SK-MEL-5 (cell line): ENCODE data around the gene TRPC4. TPM values are rescaled to one million over a fixed set of nuclear protein-coding genes. Genes with fewer than 3 reads are reported as not detected.
"Not testable (repeated sequence)": the region's sequence is repeated elsewhere in the genome, so short reads cannot be mapped to it uniquely, and the experiment has no call there.

Source experiments
- DNase-seq: peaks from one replicate; pipeline ENCODE4 v3.0.0-alpha.2; 2016; ENCODE audit warnings: low read depth, low spot score
- in situ Hi-C: cut with HindIII; loops from 2 replicates; pipeline ENCODE4 v1.10.0; 2016; ENCODE audit warnings: low sequenced_read_pairs, high pct_unique_total_duplicates, low pct_unique_long_range_greater_than_20kb
- small RNA-seq, 2 experiments: library from RNA; depleted of rRNA; stranded (forward); fragments of <200 nt; gene quantifications; one replicate each; pipeline ENCODE3, GENCODE V24; 2014
- total RNA-seq: library from RNA; depleted of rRNA; stranded (reverse); fragments of >200 nt; shearing (Covaris generic); gene quantifications from 2 replicates; pipeline ENCODE4 v1.2.3, GENCODE V29; 2014

TRPC4 gene
- total RNA-seq, 1 experiment from 2014 or later, result not detected

GRCh38 chr13:37597477-37598025, 272.0 kb downstream of the TRPC4 start:
- in situ Hi-C loops, result no loop called here

GRCh38 chr13:37596805-37597204, 272.8 kb downstream of the TRPC4 start:
- no peak for DNase-seq
- in situ Hi-C loops, result no loop called here

More at GRCh38 chr13:37597477-37598025, 272.0 kb downstream of the TRPC4 start:
- DNase-seq, result no peak

GRCh38 chr13:37595162-37595561, 274.4 kb downstream of the TRPC4 start:
- in situ Hi-C loops, result no loop called here
- no peak for DNase-seq

- no peak for DNase-seq
- in situ Hi-C loops, result no loop called here
These were observed 275.0 kb downstream of the TRPC4 start for GRCh38 chr13:37594550-37594949.

GRCh38 chr13:37589381-37589780, 280.2 kb downstream of the TRPC4 start:
- in situ Hi-C loops, DNase-seq: not testable (repeated sequence)

- in situ Hi-C loops, result no loop called here
- DNase-seq, result no peak
These were observed 282.3 kb downstream of the TRPC4 start for GRCh38 chr13:37587236-37587635.

Small RNA genes lying within 50 kb of the gene (small RNA-seq; reads per million reads assigned to genes)
- 0 to 0.10 reads per million in 2 experiments for gene RNA5SP26
